T-cell (primary cell): Measurements from ENCODE around the gene SLC25A13. TPM values are rescaled to one million over a fixed set of nuclear protein-coding genes. Genes with fewer than 3 reads are reported as not detected.

Source experiments
- ATAC-seq, 4 experiments: fragments of 200-7000 bp in 3 of 4; fragments of 150-1000 bp in 1 of 4; cut with Tn5 transposase; replicated peaks in 1 of 4; 1 replicate in 3 of 4; 2 replicates in 1 of 4; pipeline ENCODE4 v1.10.0; 2021; ENCODE audit warnings: moderate library complexity in 3 of 4, mild to moderate bottlenecking in 2 of 4, moderate number of reproducible peaks in 1 of 4
- CTCF ChIA-PET, 2 donors: fragments of 300-600 bp; sonication (Branson Sonifier 250); formaldehyde crosslinking; loops; one replicate each; lab custom pipeline; 2022; ENCODE audit warnings: antibody characterized with exemption in 2 of 2; lab: Charles Lee
- POLR2A ChIA-PET, 2 donors: fragments of 300-600 bp; sonication (Branson Sonifier 250); formaldehyde crosslinking; loops; one replicate each; lab custom pipeline; 2022; ENCODE audit warnings: antibody characterized with exemption in 2 of 2; lab: Charles Lee
- DNase-seq, 35 experiments: peaks; one replicate each; pipeline versions ENCODE4 v3.0.0 to v3.0.0-alpha.2; 2013 to 2023
- H3K27ac ChIP-seq: one replicate; pipeline ENCODE4 v1.5.1; 2013; ENCODE audit warnings: low read length
- H3K27me3 ChIP-seq, 2 experiments: replicated peaks in 1 of 2; 1 replicate in 1 of 2; 2 replicates in 1 of 2; pipeline versions ENCODE4 v1.6.1 to v1.7.0; 2013; ENCODE audit warnings: low read length in 1 of 2, mixed read lengths in 1 of 2; ENCODE audit not compliant: control insufficient read depth in 2 of 2, insufficient read depth in 2 of 2; ENCODE audit errors: extremely low read depth in 1 of 2
- H3K36me3 ChIP-seq, 2 donors: 1 replicate in 1 of 2; 2 replicates in 1 of 2; pipeline versions ENCODE4 v1.6.1 to v1.7.0; 2013; ENCODE audit warnings: low read length in 1 of 2; ENCODE audit not compliant: control insufficient read depth in 2 of 2, insufficient read depth in 1 of 2; ENCODE audit errors: extremely low read depth in 1 of 2
- H3K4me1 ChIP-seq, 2 experiments: 1 replicate in 1 of 2; 2 replicates in 1 of 2; pipeline versions ENCODE4 v1.6.1 to v1.7.0; 2013; ENCODE audit warnings: low read length in 2 of 2, mixed read lengths in 1 of 2; ENCODE audit not compliant: insufficient read depth in 2 of 2, control insufficient read depth in 1 of 2; ENCODE audit errors: extremely low read depth in 1 of 2
- H3K4me3 ChIP-seq, 2 donors: 1 replicate in 1 of 2; 2 replicates in 1 of 2; pipeline versions ENCODE4 v1.5.1 to v1.7.0; 2013; ENCODE audit warnings: mild to moderate bottlenecking in 2 of 2, low read length in 1 of 2, moderate library complexity in 1 of 2; ENCODE audit not compliant: control insufficient read depth in 1 of 2; ENCODE audit errors: extremely low read depth in 1 of 2
- H3K9me3 ChIP-seq: 2 replicates; pipeline ENCODE4 v1.7.0; 2013
- H3K27ac Mint-ChIP-seq, 2 donors: one replicate each; pipeline ENCODE4 v1.8.0; 2020 to 2021; ENCODE audit warnings: mild to moderate bottlenecking in 2 of 2, mixed read lengths in 2 of 2
- H3K27me3 Mint-ChIP-seq, 2 donors: one replicate each; pipeline ENCODE4 v1.8.0; 2021 to 2022; ENCODE audit warnings: mixed read lengths in 2 of 2
- H3K36me3 Mint-ChIP-seq: one replicate; pipeline ENCODE4 v1.8.0; 2021; ENCODE audit warnings: mixed read lengths
- H3K4me1 Mint-ChIP-seq, 3 donors: one replicate each; pipeline ENCODE4 v1.8.0; 2020 to 2022; ENCODE audit warnings: mixed read lengths in 3 of 3, mild to moderate bottlenecking in 1 of 3
- H3K4me3 Mint-ChIP-seq, 3 donors: one replicate each; pipeline ENCODE4 v1.8.0; 2020 to 2022; ENCODE audit warnings: mild to moderate bottlenecking in 3 of 3, mixed read lengths in 3 of 3, moderate library complexity in 3 of 3
- H3K9me3 Mint-ChIP-seq, 3 donors: one replicate each; pipeline ENCODE4 v1.8.0; 2020 to 2022; ENCODE audit warnings: mixed read lengths in 3 of 3
- WGBS: methylation state at CpG from one replicate; pipeline ENCODE4 v1.1.5; 2013; ENCODE audit warnings: missing lambda C conversion rate; ENCODE audit not compliant: insufficient coverage; 5-methylcytosine and 5-hydroxymethylcytosine counted together
- total RNA-seq, 35 experiments: library from RNA in 6 of 35; stranded (reverse) in 6 of 35; fragments of 120-200 nt in 1 of 35; gene quantifications; one replicate each; pipeline versions ENCODE4 v1.2.1 to v1.2.4 and lab custom pipeline; 2013 to 2026

SLC25A13 gene
- total RNA-seq, 5 donors from 2014 or later (not counting 1 experiment from before 2014, with no cell fraction given) = 8.1 to 19.1 (median 10.9) TPM

- Mint-ChIP-seq H3K27me3 (no peaks in the 10 kb centered on the region), H3K36me3 (peaks cover 4% of the 10 kb centered on the region), H3K4me3 (no peak overlapping the region), H3K4me1 (peaks cover 35 to 39% (median 39%) of the 10 kb centered on the region in 3 donors), H3K9me3 (no peaks in the 10 kb centered on the region), H3K27ac (no peak overlapping the region)
- no peaks in the 10 kb centered on the region for H3K36me3 ChIP-seq
- peaks cover 9% of the 10 kb centered on the region in 2 experiments for H3K4me1 ChIP-seq
- DNase-seq = no peak
- no peak for ATAC-seq
- ChIA-PET CTCF (no interaction called here), POLR2A (no interaction called here)
- no peaks in the 10 kb centered on the region for H3K9me3 ChIP-seq
- no peaks in the 10 kb centered on the region for H3K27me3 ChIP-seq
- no peak overlapping the region for H3K4me3 ChIP-seq
- H3K27ac ChIP-seq = no peak overlapping the region
Observed at GRCh38 chr7:96319439-96319838, 2.5 kb downstream of the SLC25A13 start.

GRCh38 chr7:96316949-96317348 is 4.9 kb downstream of the SLC25A13 start:
- Histone ChIP-seq H3K36me3 (no peaks in the 10 kb centered on the region), H3K27ac (no peak overlapping the region), H3K9me3 (no peaks in the 10 kb centered on the region), H3K27me3 (no peaks in the 10 kb centered on the region), H3K4me3 (no peak overlapping the region), H3K4me1 (peaks cover 5 to 6% of the 10 kb centered on the region in 2 experiments)
- DNase-seq (no peak), ATAC-seq (no peak)
- ChIA-PET CTCF (no interaction called here), POLR2A (no interaction called here)
- no peak overlapping the region for H3K4me3 Mint-ChIP-seq
- no peak overlapping the region for H3K27ac Mint-ChIP-seq
- H3K9me3 Mint-ChIP-seq = no peaks in the 10 kb centered on the region
- WGBS = 100% methylated on average over 4 of the region's 8 CpGs
- peaks cover 50 to 58% (median 52%) of the 10 kb centered on the region in 3 donors for H3K4me1 Mint-ChIP-seq
- no peaks in the 10 kb centered on the region for H3K27me3 Mint-ChIP-seq
- H3K36me3 Mint-ChIP-seq = peaks cover 10% of the 10 kb centered on the region

GRCh38 chr7:96315125-96315512 is 6.8 kb downstream of the SLC25A13 start:
- H3K27ac Mint-ChIP-seq = no peak overlapping the region
- Histone ChIP-seq H3K4me1 (no peaks in the 10 kb centered on the region), H3K27me3 (no peaks in the 10 kb centered on the region), H3K9me3 (no peaks in the 10 kb centered on the region), H3K4me3 (no peak overlapping the region), H3K36me3 (no peaks in the 10 kb centered on the region), H3K27ac (no peak overlapping the region)
- CTCF ChIA-PET = interaction anchor here in 1 of 2 donors (0.6 kb wide), 1 partner anchor 126 kb away, joined by 3 read pairs; no protein-coding TSS in a partner anchor
- H3K9me3 Mint-ChIP-seq = no peaks in the 10 kb centered on the region
- ATAC-seq (no peak), DNase-seq (no peak)
- H3K36me3 Mint-ChIP-seq = peaks cover 10% of the 10 kb centered on the region
- H3K4me1 Mint-ChIP-seq = peaks cover 49 to 58% (median 51%) of the 10 kb centered on the region in 3 donors
- no peaks in the 10 kb centered on the region for H3K27me3 Mint-ChIP-seq
- no peak overlapping the region for H3K4me3 Mint-ChIP-seq
- POLR2A ChIA-PET = no interaction called here

- H3K36me3 ChIP-seq = no peaks in the 10 kb centered on the region
- no peaks in the 10 kb centered on the region for H3K27me3 ChIP-seq
- Mint-ChIP-seq H3K4me3 (no peak overlapping the region), H3K27me3 (no peaks in the 10 kb centered on the region), H3K9me3 (no peaks in the 10 kb centered on the region), H3K27ac (no peak overlapping the region), H3K36me3 (peaks cover 13% of the 10 kb centered on the region), H3K4me1 (peaks cover 47 to 56% (median 48%) of the 10 kb centered on the region in 3 donors)
- ChIA-PET POLR2A (no interaction called here), CTCF (interaction anchor here in 1 of 2 donors (0.6 kb wide), 1 partner anchor 125 kb away, joined by 3 read pairs; no protein-coding TSS in a partner anchor)
- ATAC-seq (no peak), DNase-seq (no peak)
- no peaks in the 10 kb centered on the region for H3K9me3 ChIP-seq
- 89% methylated on average over 2 of the region's 4 CpGs for WGBS
- no peak overlapping the region for H3K4me3 ChIP-seq
- H3K4me1 ChIP-seq = no peaks in the 10 kb centered on the region
- no peak overlapping the region for H3K27ac ChIP-seq
Observed at GRCh38 chr7:96314402-96315124, 7.3 kb downstream of the SLC25A13 start.

GRCh38 chr7:96313940-96314339 is 8.0 kb downstream of the SLC25A13 start:
- peaks cover 15% of the 10 kb centered on the region for H3K36me3 Mint-ChIP-seq
- no peaks in the 10 kb centered on the region for H3K36me3 ChIP-seq
- ATAC-seq = no peak
- H3K27ac ChIP-seq = no peak overlapping the region
- H3K4me1 ChIP-seq = no peaks in the 10 kb centered on the region
- peaks cover 50 to 60% (median 51%) of the 10 kb centered on the region in 3 donors for H3K4me1 Mint-ChIP-seq
- no peaks in the 10 kb centered on the region for H3K9me3 ChIP-seq
- no peak overlapping the region for H3K4me3 Mint-ChIP-seq
- H3K27ac Mint-ChIP-seq = no peak overlapping the region
- ChIA-PET CTCF (no interaction called here), POLR2A (no interaction called here)
- 96% methylated on average over 2 of the region's 3 CpGs for WGBS
- DNase-seq = no peak
- no peak overlapping the region for H3K4me3 ChIP-seq
- H3K27me3 ChIP-seq = no peaks in the 10 kb centered on the region
- H3K9me3 Mint-ChIP-seq = no peaks in the 10 kb centered on the region
- H3K27me3 Mint-ChIP-seq = no peaks in the 10 kb centered on the region

GRCh38 chr7:96312502-96312901 is 9.4 kb downstream of the SLC25A13 start:
- CTCF ChIA-PET = no interaction called here
- peaks cover 16% of the 10 kb centered on the region for H3K36me3 Mint-ChIP-seq
- peaks cover 50 to 57% (median 52%) of the 10 kb centered on the region in 3 donors for H3K4me1 Mint-ChIP-seq

More at GRCh38 chr7:96312502-96312901, 9.4 kb downstream of the SLC25A13 start:
- H3K27ac ChIP-seq = no peak overlapping the region
- Mint-ChIP-seq H3K4me3 (no peak overlapping the region), H3K9me3 (no peaks in the 10 kb centered on the region), H3K27ac (no peak overlapping the region), H3K27me3 (no peaks in the 10 kb centered on the region)
- H3K27me3 ChIP-seq = no peaks in the 10 kb centered on the region
- POLR2A ChIA-PET = no interaction called here
- H3K4me3 ChIP-seq = no peak overlapping the region
- DNase-seq = no peak
- H3K9me3 ChIP-seq = no peaks in the 10 kb centered on the region
- H3K4me1 ChIP-seq = no peaks in the 10 kb centered on the region
- ATAC-seq = no peak
- 100% methylated on average over 3 of the region's 4 CpGs for WGBS
- no peaks in the 10 kb centered on the region for H3K36me3 ChIP-seq
